HepG2 (cell line): ENCODE results near the gene BATF2. TPM values are rescaled to one million over a fixed set of nuclear protein-coding genes. Genes with fewer than 3 reads are reported as not detected.

Source experiments
- EHMT2 ChIP-seq: fragments of 200-600 bp; sonication (generic); IDR thresholded peaks from 2 replicates; pipeline ENCODE4 v1.7.0; 2017; ENCODE audit warnings: antibody characterized with exemption, low read depth, low read length, borderline replicate concordance
- ETV5 ChIP-seq: IDR thresholded peaks from 2 replicates; pipeline ENCODE4 v1.6.1; 2018; ENCODE audit warnings: missing biosample characterization, missing genetic modification reagents, inconsistent platforms, borderline replicate concordance
- HNRNPL ChIP-seq: fragments of 200-400 bp; formaldehyde crosslinking; IDR thresholded peaks from 2 replicates; pipeline ENCODE4 v1.6.1; 2017; ENCODE audit warnings: mild to moderate bottlenecking, low read depth, low read length
- POLR2AphosphoS2 ChIP-seq: IDR thresholded peaks from 2 replicates; pipeline ENCODE4 v1.6.1; 2011; ENCODE audit warnings: low read depth, low read length, improper control_type of control experiment
- SAP130 ChIP-seq: IDR thresholded peaks from 2 replicates; pipeline ENCODE4 v1.6.1; 2016; ENCODE audit warnings: low read depth
- SYNCRIP ChIP-seq: fragments of 200-400 bp; formaldehyde crosslinking; IDR thresholded peaks from 2 replicates; pipeline ENCODE4 v1.6.1; 2018; ENCODE audit warnings: mild to moderate bottlenecking, low read depth, low read length; ENCODE audit not compliant: insufficient read depth
- YEATS4 ChIP-seq: sonication (generic); formaldehyde crosslinking; IDR thresholded peaks from 2 replicates; pipeline ENCODE4 v1.4.0; 2020; ENCODE audit warnings: missing genetic modification reagents, borderline replicate concordance
- ZNF333 ChIP-seq: sonication (generic); formaldehyde crosslinking; IDR thresholded peaks from 2 replicates; pipeline ENCODE4 v1.4.0; 2020; ENCODE audit warnings: mild to moderate bottlenecking, missing genetic modification reagents, borderline replicate concordance
- ZNF446 ChIP-seq: sonication (generic); formaldehyde crosslinking; IDR thresholded peaks from 2 replicates; pipeline ENCODE4 v1.5.0; 2020; ENCODE audit warnings: mild to moderate bottlenecking, missing genetic modification reagents
- ZNF780A ChIP-seq: sonication (generic); formaldehyde crosslinking; IDR thresholded peaks from 2 replicates; pipeline ENCODE4 v1.8.0; 2022; ENCODE audit warnings: mild to moderate bottlenecking, missing genetic modification reagents, moderate library complexity
- ZNF891 ChIP-seq: sonication (generic); formaldehyde crosslinking; IDR thresholded peaks from 2 replicates; pipeline ENCODE4 v1.5.0; 2020; ENCODE audit warnings: mild to moderate bottlenecking, missing genetic modification reagents
- ZUFSP ChIP-seq: sonication (generic); formaldehyde crosslinking; IDR thresholded peaks from 2 replicates; pipeline ENCODE4 v1.9.0; 2021; ENCODE audit warnings: missing genetic modification reagents, mild to moderate bottlenecking, borderline replicate concordance
- polyA plus RNA-seq, 8 experiments: library from polyadenylated mRNA; depleted of rRNA in 3 of 8; stranded (reverse) in 7 of 8; unstranded in 1 of 8; fragments of >200 nt; fragmentation: Illumina TruSeq in 4 of 8; extraction: Trizol in 4 of 8; gene quantifications; 2 replicates each; pipeline versions ENCODE4 v1.2.1 to v1.2.3, GENCODE V29; 2011 to 2016; ENCODE audit warnings: low read depth in 4 of 8, missing spikeins in 1 of 8, mixed read lengths in 1 of 8; ENCODE audit not compliant: insufficient read depth in 1 of 8
- total RNA-seq, 5 experiments: library from RNA; depleted of rRNA; stranded (reverse); fragments of >200 nt; fragmentation: Illumina TruSeq; extraction: Trizol; gene quantifications; 2 replicates each; pipeline ENCODE4 v1.2.3, GENCODE V29; 2016; ENCODE audit warnings: low read depth in 1 of 5
- TF ChIP-seq, protein P1 (sequence below): sonication (generic); formaldehyde crosslinking; IDR thresholded peaks from 2 replicates; pipeline ENCODE4 v1.5.0; 2020; ENCODE audit warnings: mild to moderate bottlenecking, missing genetic modification reagents
- TF ChIP-seq, protein P2 (sequence below): sonication (generic); formaldehyde crosslinking; IDR thresholded peaks from 2 replicates; pipeline ENCODE4 v1.4.0; 2020; ENCODE audit warnings: mild to moderate bottlenecking, missing genetic modification reagents
- TF ChIP-seq, protein P3 (sequence below): sonication (generic); formaldehyde crosslinking; IDR thresholded peaks from 2 replicates; pipeline ENCODE4 v1.4.0; 2020; ENCODE audit warnings: missing genetic modification reagents, borderline replicate concordance
- TF ChIP-seq, protein P4 (sequence below): sonication (generic); formaldehyde crosslinking; IDR thresholded peaks from 2 replicates; pipeline ENCODE4 v1.8.0; 2022; ENCODE audit warnings: mild to moderate bottlenecking, missing genetic modification reagents, moderate library complexity

The BATF2 gene
- total and polyA plus RNA-seq, 2 of the 13 experiments (the other 11 are each of a cell fraction or from before 2014, with no cell fraction given): 2.8 to 3.9 TPM

DNA sequence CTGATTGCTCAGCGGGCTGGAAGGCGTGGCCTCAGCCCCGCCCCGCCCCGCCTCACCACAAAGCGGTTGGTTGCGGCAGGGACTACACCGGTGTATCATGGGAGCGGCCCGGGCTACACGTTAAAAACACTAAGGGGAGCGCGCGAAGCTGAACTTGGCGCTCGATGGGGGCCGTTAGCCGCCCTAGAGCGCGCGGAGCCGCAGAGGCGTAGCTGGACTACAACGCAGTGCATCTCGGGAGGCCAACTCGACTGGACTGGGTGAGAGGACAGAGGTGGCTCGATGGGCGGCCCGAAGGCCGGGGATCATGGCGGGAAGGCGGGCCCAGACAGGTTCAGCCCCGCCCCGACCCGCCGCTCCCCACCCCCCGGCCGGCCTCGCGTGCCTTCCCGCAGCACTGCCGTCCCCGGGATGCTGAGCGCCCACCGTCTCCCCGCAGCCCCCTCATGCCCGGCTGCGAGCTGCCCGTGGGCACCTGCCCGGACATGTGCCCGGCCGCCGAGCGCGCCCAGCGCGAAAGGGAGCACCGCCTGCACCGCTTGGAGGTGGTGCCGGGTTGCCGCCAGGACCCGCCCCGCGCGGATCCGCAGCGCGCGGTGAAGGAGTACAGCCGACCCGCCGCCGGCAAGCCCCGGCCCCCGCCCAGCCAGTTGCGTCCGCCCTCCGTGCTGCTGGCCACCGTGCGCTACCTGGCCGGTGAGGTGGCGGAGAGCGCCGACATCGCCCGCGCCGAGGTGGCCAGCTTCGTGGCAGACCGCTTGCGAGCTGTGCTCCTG, 44.3 kb upstream of the BATF2 start, which contains the start of gene SAC3D1 (continued):
- TF ChIP-seq, protein P1, sequence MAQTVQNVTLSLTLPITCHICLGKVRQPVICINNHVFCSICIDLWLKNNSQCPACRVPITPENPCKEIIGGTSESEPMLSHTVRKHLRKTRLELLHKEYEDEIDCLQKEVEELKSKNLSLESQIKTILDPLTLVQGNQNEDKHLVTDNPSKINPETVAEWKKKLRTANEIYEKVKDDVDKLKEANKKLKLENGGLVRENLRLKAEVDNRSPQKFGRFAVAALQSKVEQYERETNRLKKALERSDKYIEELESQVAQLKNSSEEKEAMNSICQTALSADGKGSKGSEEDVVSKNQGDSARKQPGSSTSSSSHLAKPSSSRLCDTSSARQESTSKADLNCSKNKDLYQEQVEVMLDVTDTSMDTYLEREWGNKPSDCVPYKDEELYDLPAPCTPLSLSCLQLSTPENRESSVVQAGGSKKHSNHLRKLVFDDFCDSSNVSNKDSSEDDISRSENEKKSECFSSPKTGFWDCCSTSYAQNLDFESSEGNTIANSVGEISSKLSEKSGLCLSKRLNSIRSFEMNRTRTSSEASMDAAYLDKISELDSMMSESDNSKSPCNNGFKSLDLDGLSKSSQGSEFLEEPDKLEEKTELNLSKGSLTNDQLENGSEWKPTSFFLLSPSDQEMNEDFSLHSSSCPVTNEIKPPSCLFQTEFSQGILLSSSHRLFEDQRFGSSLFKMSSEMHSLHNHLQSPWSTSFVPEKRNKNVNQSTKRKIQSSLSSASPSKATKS: no peak
- TF ChIP-seq POLR2AphosphoS2 (no peak), ETV5 (peak; percentile 21; the same call in 1 of the 2 replicates), ZNF891 (peak; percentile 51; the same call in 1 of the 2 replicates), ZNF333 (CRISPR knock-in tag) (no peak), SYNCRIP (no peak), ZNF780A (CRISPR knock-in tag) (no peak), ZUFSP (no peak), SAP130 (CRISPR knock-in tag) (peak; percentile 56), ZNF446 (CRISPR knock-in tag) (no peak), EHMT2 (no peak), YEATS4 (CRISPR knock-in tag) (peak; percentile 76; the same call in 1 of the 2 replicates), HNRNPL (no peak)
- TF ChIP-seq, protein P2, sequence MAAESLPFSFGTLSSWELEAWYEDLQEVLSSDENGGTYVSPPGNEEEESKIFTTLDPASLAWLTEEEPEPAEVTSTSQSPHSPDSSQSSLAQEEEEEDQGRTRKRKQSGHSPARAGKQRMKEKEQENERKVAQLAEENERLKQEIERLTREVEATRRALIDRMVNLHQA (CRISPR knock-in tag): no peak
- TF ChIP-seq, protein P3, sequence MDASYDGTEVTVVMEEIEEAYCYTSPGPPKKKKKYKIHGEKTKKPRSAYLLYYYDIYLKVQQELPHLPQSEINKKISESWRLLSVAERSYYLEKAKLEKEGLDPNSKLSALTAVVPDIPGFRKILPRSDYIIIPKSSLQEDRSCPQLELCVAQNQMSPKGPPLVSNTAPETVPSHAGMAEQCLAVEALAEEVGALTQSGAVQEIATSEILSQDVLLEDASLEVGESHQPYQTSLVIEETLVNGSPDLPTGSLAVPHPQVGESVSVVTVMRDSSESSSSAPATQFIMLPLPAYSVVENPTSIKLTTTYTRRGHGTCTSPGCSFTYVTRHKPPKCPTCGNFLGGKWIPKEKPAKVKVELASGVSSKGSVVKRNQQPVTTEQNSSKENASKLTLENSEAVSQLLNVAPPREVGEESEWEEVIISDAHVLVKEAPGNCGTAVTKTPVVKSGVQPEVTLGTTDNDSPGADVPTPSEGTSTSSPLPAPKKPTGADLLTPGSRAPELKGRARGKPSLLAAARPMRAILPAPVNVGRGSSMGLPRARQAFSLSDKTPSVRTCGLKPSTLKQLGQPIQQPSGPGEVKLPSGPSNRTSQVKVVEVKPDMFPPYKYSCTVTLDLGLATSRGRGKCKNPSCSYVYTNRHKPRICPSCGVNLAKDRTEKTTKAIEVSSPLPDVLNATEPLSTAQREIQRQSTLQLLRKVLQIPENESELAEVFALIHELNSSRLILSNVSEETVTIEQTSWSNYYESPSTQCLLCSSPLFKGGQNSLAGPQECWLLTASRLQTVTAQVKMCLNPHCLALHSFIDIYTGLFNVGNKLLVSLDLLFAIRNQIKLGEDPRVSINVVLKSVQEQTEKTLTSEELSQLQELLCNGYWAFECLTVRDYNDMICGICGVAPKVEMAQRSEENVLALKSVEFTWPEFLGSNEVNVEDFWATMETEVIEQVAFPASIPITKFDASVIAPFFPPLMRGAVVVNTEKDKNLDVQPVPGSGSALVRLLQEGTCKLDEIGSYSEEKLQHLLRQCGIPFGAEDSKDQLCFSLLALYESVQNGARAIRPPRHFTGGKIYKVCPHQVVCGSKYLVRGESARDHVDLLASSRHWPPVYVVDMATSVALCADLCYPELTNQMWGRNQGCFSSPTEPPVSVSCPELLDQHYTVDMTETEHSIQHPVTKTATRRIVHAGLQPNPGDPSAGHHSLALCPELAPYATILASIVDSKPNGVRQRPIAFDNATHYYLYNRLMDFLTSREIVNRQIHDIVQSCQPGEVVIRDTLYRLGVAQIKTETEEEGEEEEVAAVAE: peak; percentile 38; the same call in 1 of the 2 replicates
- TF ChIP-seq, protein P4, sequence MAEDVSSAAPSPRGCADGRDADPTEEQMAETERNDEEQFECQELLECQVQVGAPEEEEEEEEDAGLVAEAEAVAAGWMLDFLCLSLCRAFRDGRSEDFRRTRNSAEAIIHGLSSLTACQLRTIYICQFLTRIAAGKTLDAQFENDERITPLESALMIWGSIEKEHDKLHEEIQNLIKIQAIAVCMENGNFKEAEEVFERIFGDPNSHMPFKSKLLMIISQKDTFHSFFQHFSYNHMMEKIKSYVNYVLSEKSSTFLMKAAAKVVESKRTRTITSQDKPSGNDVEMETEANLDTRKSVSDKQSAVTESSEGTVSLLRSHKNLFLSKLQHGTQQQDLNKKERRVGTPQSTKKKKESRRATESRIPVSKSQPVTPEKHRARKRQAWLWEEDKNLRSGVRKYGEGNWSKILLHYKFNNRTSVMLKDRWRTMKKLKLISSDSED (CRISPR knock-in tag): no peak
